ENCODE results near the gene CLASP1. TPM values are rescaled to one million over a fixed set of nuclear protein-coding genes. Genes with fewer than 3 reads are reported as not detected.

CLASP1 gene
- polyA plus RNA-seq, 1 donor (not counting 4 experiments of a cell fraction or from before 2014, with no cell fraction given), result 16.7 TPM

GRCh38 chr2:121570667-121571055 is 78.6 kb downstream of the CLASP1 start:
- Histone ChIP-seq H3K9me3 (ENCODE audit: control insufficient read depth, low read depth, low read length) (no peaks in the 10 kb centered on the region), H3K27ac (ENCODE audit: control insufficient read depth, insufficient read depth, low read length) (no peak overlapping the region), H3K4me2 (ENCODE audit: control insufficient read depth, extremely low read depth, insufficient read depth, low read depth, low read length) (no peak overlapping the region), H2AFZ (ENCODE audit: control insufficient read depth, low read length) (no peak overlapping the region), H3K4me1 (ENCODE audit: control insufficient read depth, extremely low read depth, insufficient read depth, low read length) (peaks cover 3% of the 10 kb centered on the region), H4K20me1 (ENCODE audit: control insufficient read depth, extremely low read depth, insufficient read depth, low read length) (peaks cover under 1% of the 10 kb centered on the region), H3K4me3 (ENCODE audit: control insufficient read depth in 2 of 3, extremely low read depth in 1 of 3, insufficient read depth in 2 of 3, low read depth in 1 of 3, low read length in 3 of 3) (no peak overlapping the region), H3K27me3 (ENCODE audit: control insufficient read depth, extremely low read depth, insufficient read depth, low read length) (no peaks in the 10 kb centered on the region), H3K79me2 (ENCODE audit: control insufficient read depth, insufficient read depth, low read length) (peaks cover 23% of the 10 kb centered on the region), H3K9ac (ENCODE audit: control insufficient read depth, extremely low read depth, insufficient read depth, low read length) (no peak overlapping the region), H3K36me3 (ENCODE audit: control insufficient read depth in 2 of 2, extremely low read depth in 1 of 2, insufficient read depth in 2 of 2, low read length in 2 of 2) (no peaks in the 10 kb centered on the region), H3K9me1 (ENCODE audit: control insufficient read depth, extremely low read depth, insufficient read depth, low read length) (no peaks in the 10 kb centered on the region)
- no peak for DNase-seq (ENCODE audit: low read depth, low spot score)
- dilution Hi-C loops (cut with MboI; ENCODE audit: extremely low pct_ligation_motif_present, low sequenced_read_pairs), result no loop called here
- TF ChIP-seq EZH2 (IDR thresholded peaks at IDR 0.05; ENCODE audit: low read length) (no peak), CTCF (optimal IDR thresholded peaks at IDR 0.05 in 1 of 3, IDR thresholded peaks at IDR 0.05 in 1 of 3, conservative IDR thresholded peaks at IDR 0.05 in 1 of 3; ENCODE audit: extremely low read depth in 1 of 3, insufficient read depth in 2 of 3, low read length in 3 of 3) (no peak)
- no peak for FAIRE-seq

GRCh38 chr2:121570036-121570666 is 79.1 kb downstream of the CLASP1 start:
- Histone ChIP-seq H3K36me3 (ENCODE audit: control insufficient read depth in 2 of 2, extremely low read depth in 1 of 2, insufficient read depth in 2 of 2, low read length in 2 of 2) (no peaks in the 10 kb centered on the region), H3K9me1 (ENCODE audit: control insufficient read depth, extremely low read depth, insufficient read depth, low read length) (no peaks in the 10 kb centered on the region), H4K20me1 (ENCODE audit: control insufficient read depth, extremely low read depth, insufficient read depth, low read length) (peaks cover 6% of the 10 kb centered on the region), H3K9ac (ENCODE audit: control insufficient read depth, extremely low read depth, insufficient read depth, low read length) (no peak overlapping the region), H3K27ac (ENCODE audit: control insufficient read depth, insufficient read depth, low read length) (no peak overlapping the region), H3K4me1 (ENCODE audit: control insufficient read depth, extremely low read depth, insufficient read depth, low read length) (peaks cover 6% of the 10 kb centered on the region), H3K4me2 (ENCODE audit: control insufficient read depth, extremely low read depth, insufficient read depth, low read depth, low read length) (no peak overlapping the region), H2AFZ (ENCODE audit: control insufficient read depth, low read length) (no peak overlapping the region), H3K9me3 (ENCODE audit: control insufficient read depth, low read depth, low read length) (no peaks in the 10 kb centered on the region), H3K27me3 (ENCODE audit: control insufficient read depth, extremely low read depth, insufficient read depth, low read length) (no peaks in the 10 kb centered on the region), H3K79me2 (ENCODE audit: control insufficient read depth, insufficient read depth, low read length) (peaks cover 24% of the 10 kb centered on the region), H3K4me3 (ENCODE audit: control insufficient read depth in 2 of 3, extremely low read depth in 1 of 3, insufficient read depth in 2 of 3, low read depth in 1 of 3, low read length in 3 of 3) (no peak overlapping the region)
- DNase-seq (ENCODE audit: low read depth, low spot score), result no peak
- dilution Hi-C loops (cut with MboI; ENCODE audit: extremely low pct_ligation_motif_present, low sequenced_read_pairs), result no loop called here
- TF ChIP-seq CTCF (optimal IDR thresholded peaks at IDR 0.05 in 1 of 3, IDR thresholded peaks at IDR 0.05 in 1 of 3, conservative IDR thresholded peaks at IDR 0.05 in 1 of 3; ENCODE audit: extremely low read depth in 1 of 3, insufficient read depth in 2 of 3, low read length in 3 of 3), result no peak
- no peak for TF ChIP-seq EZH2 (IDR thresholded peaks at IDR 0.05; ENCODE audit: low read length)
- no peak for FAIRE-seq

Data from keratinocyte (primary cell).